DMS114 treated with DMSO at 0.1 percent for 48 hours (cell line): ENCODE data around the gene ITLN2.
"Not testable (repeated sequence)": the region's sequence is repeated elsewhere in the genome, so short reads cannot be mapped to it uniquely, and the experiment has no call there.

Source experiments
- DNase-seq: peaks from one replicate; lab custom pipeline; 2025; ENCODE audit not compliant: unreplicated experiment; lab: John Stamatoyannopoulos, UW

The ITLN2 gene

GRCh38 chr1:160954158-160955104, at the start of gene ITLN2:
ITLN2 (minus strand) TSS chr1:160954809; CDS start chr1:160954741, 68 bp downstream.
- peak; percentile 45 for DNase-seq

- DNase-seq, result no peak
Measured at GRCh38 chr1:161001525-161001924, 46.9 kb upstream of the ITLN2 start.

- DNase-seq, result no peak
Measured at GRCh38 chr1:161000736-161001480, 46.3 kb upstream of the ITLN2 start.

- DNase-seq, result no peak
Measured at GRCh38 chr1:160999376-160999775, 44.8 kb upstream of the ITLN2 start.

GRCh38 chr1:160997323-160998038, 42.9 kb upstream of the ITLN2 start:
- peak; percentile 71 for DNase-seq

GRCh38 chr1:160996178-160996577, 41.6 kb upstream of the ITLN2 start:
- no peak for DNase-seq

GRCh38 chr1:160993544-160994193, 39.1 kb upstream of the ITLN2 start:
- DNase-seq, result peak; percentile 28

GRCh38 chr1:160992036-160992435, 37.4 kb upstream of the ITLN2 start:
- DNase-seq, result not testable (repeated sequence)

- DNase-seq, result no peak
Measured at GRCh38 chr1:160987359-160988050, 32.9 kb upstream of the ITLN2 start.

- DNase-seq, result no peak
Measured at GRCh38 chr1:160985723-160986122, 31.1 kb upstream of the ITLN2 start.

GRCh38 chr1:160981584-160982411, 27.2 kb upstream of the ITLN2 start:
- no peak for DNase-seq

- DNase-seq, result no peak
Measured at GRCh38 chr1:160979286-160979685, 24.7 kb upstream of the ITLN2 start.

- no peak for DNase-seq
Measured at GRCh38 chr1:160978510-160978927, 23.9 kb upstream of the ITLN2 start.

- no peak for DNase-seq
Measured at GRCh38 chr1:160975026-160975425, 20.4 kb upstream of the ITLN2 start.

- no peak for DNase-seq
Measured at GRCh38 chr1:160973491-160973890, 18.9 kb upstream of the ITLN2 start.

GRCh38 chr1:160972939-160973338, 18.3 kb upstream of the ITLN2 start:
- DNase-seq, result no peak

GRCh38 chr1:160971618-160972056, 17.0 kb upstream of the ITLN2 start:
- no peak for DNase-seq

- DNase-seq, result no peak
Measured at GRCh38 chr1:160963521-160963920, 8.9 kb upstream of the ITLN2 start.

- no peak for DNase-seq
Measured at GRCh38 chr1:160961419-160961818, 6.8 kb upstream of the ITLN2 start.
